Effector CD8-positive, alpha-beta T cell (primary cell): ENCODE measurements around the gene CTTNBP2.
"Not testable (repeated sequence)": the region's sequence is repeated elsewhere in the genome, so short reads cannot be mapped to it uniquely, and the experiment has no call there.

ENCODE experiments used
- DNase-seq: peaks from one replicate; lab custom pipeline; 2025; lab: John Stamatoyannopoulos, UW

CTTNBP2 gene

GRCh38 chr7:117737926-117738325 lies 135.3 kb downstream of the CTTNBP2 start:
- DNase-seq, result no peak

GRCh38 chr7:117731455-117731854 lies 141.8 kb downstream of the CTTNBP2 start:
- no peak for DNase-seq

- DNase-seq, result no peak
These were observed 142.9 kb downstream of the CTTNBP2 start for GRCh38 chr7:117730390-117730789.

GRCh38 chr7:117728890-117729624 lies 144.2 kb downstream of the CTTNBP2 start:
- no peak for DNase-seq

GRCh38 chr7:117724898-117725297 lies 148.3 kb downstream of the CTTNBP2 start:
- no peak for DNase-seq

GRCh38 chr7:117719377-117719776 lies 153.9 kb downstream of the CTTNBP2 start:
- no peak for DNase-seq

- DNase-seq, result no peak
These were observed 155.0 kb downstream of the CTTNBP2 start for GRCh38 chr7:117718116-117718835.

- DNase-seq, result no peak
These were observed 155.9 kb downstream of the CTTNBP2 start for GRCh38 chr7:117717357-117717756.

- no peak for DNase-seq
These were observed 156.4 kb downstream of the CTTNBP2 start for GRCh38 chr7:117716707-117717299.

GRCh38 chr7:117715784-117716445 lies 157.3 kb downstream of the CTTNBP2 start:
- DNase-seq, result no peak

GRCh38 chr7:117711556-117711955 lies 161.7 kb downstream of the CTTNBP2 start:
- no peak for DNase-seq

- not testable (repeated sequence) for DNase-seq
These were observed 165.1 kb downstream of the CTTNBP2 start for GRCh38 chr7:117708173-117708572.

- DNase-seq, result no peak
These were observed 166.2 kb downstream of the CTTNBP2 start for GRCh38 chr7:117707080-117707479.

GRCh38 chr7:117706210-117706609 lies 167.0 kb downstream of the CTTNBP2 start:
- DNase-seq, result no peak

- DNase-seq, result no peak
These were observed 167.6 kb downstream of the CTTNBP2 start for GRCh38 chr7:117705630-117706029.

GRCh38 chr7:117704063-117704462 lies 169.2 kb downstream of the CTTNBP2 start:
- no peak for DNase-seq

GRCh38 chr7:117698018-117698417 lies 175.2 kb downstream of the CTTNBP2 start:
- DNase-seq, result no peak

- no peak for DNase-seq
These were observed 180.9 kb downstream of the CTTNBP2 start for GRCh38 chr7:117692338-117692737.

- no peak for DNase-seq
These were observed 183.1 kb downstream of the CTTNBP2 start for GRCh38 chr7:117690147-117690546.

GRCh38 chr7:117689406-117689805 lies 183.8 kb downstream of the CTTNBP2 start:
- no peak for DNase-seq

- DNase-seq, result no peak
These were observed 185.1 kb downstream of the CTTNBP2 start for GRCh38 chr7:117688126-117688525.

- DNase-seq, result no peak
These were observed 186.8 kb downstream of the CTTNBP2 start for GRCh38 chr7:117686311-117686935.
